Esophagus muscularis mucosa (tissue), 4 donors: ENCODE data around the gene PGP. TPM values are rescaled to one million over a fixed set of nuclear protein-coding genes. Genes with fewer than 3 reads are reported as not detected.

Source experiments
- DNase-seq: peaks from one replicate; pipeline ENCODE4 v3.0.0-alpha.2; 2017; ENCODE audit errors: extremely low spot score
- H3K27ac ChIP-seq, 4 donors: fragments of 200-600 bp; sonication (generic); replicated peaks in 1 of 4; 1 replicate in 3 of 4; 2 replicates in 1 of 4; pipeline ENCODE4 v1.5.1; 2016 to 2019; ENCODE audit warnings: mild to moderate bottlenecking in 1 of 4
- H3K27me3 ChIP-seq, 4 donors: fragments of 200-600 bp; sonication (generic); one replicate each; pipeline versions ENCODE4 v1.5.1 to v1.6.0; 2016 to 2019
- H3K36me3 ChIP-seq, 4 donors: fragments of 200-600 bp; sonication (generic); one replicate each; pipeline ENCODE4 v1.5.1; 2016 to 2019
- H3K4me1 ChIP-seq, 4 donors: fragments of 200-600 bp; sonication (generic); one replicate each; pipeline ENCODE4 v1.5.1; 2016 to 2019
- H3K4me3 ChIP-seq, 4 donors: fragments of 200-600 bp; sonication (generic); 1 replicate in 2 of 4; 2 replicates in 2 of 4; pipeline ENCODE4 v1.5.1; 2016 to 2019; ENCODE audit warnings: mild to moderate bottlenecking in 4 of 4, moderate library complexity in 1 of 4
- H3K9me3 ChIP-seq, 4 donors: fragments of 200-600 bp; sonication (generic); 1 replicate in 3 of 4; 2 replicates in 1 of 4; pipeline ENCODE4 v1.5.1; 2016 to 2019
- CTCF ChIP-seq, 3 experiments: fragments of 200-600 bp in 2 of 3; fragments of 450-650 bp in 1 of 3; sonication (generic) in 2 of 3; IDR thresholded peaks; one replicate each; pipeline ENCODE4 v1.5.1; 2017 to 2019; ENCODE audit warnings: antibody characterized with exemption in 3 of 3, mild to moderate bottlenecking in 2 of 3, moderate library complexity in 1 of 3
- EP300 ChIP-seq: sonication (generic); formaldehyde crosslinking; IDR thresholded peaks from one replicate; pipeline ENCODE4 v1.6.1; 2017; ENCODE audit warnings: antibody characterized with exemption
- POLR2A ChIP-seq: fragments of 450-650 bp; IDR thresholded peaks from one replicate; pipeline ENCODE4 v1.6.1; 2017; ENCODE audit warnings: antibody characterized with exemption, moderate library complexity, mild to moderate bottlenecking, low read depth
- POLR2AphosphoS5 ChIP-seq, 2 donors: sonication (generic); formaldehyde crosslinking; IDR thresholded peaks; one replicate each; pipeline ENCODE4 v1.6.1; 2017; ENCODE audit warnings: antibody characterized with exemption in 2 of 2
- WGBS: methylation state at CpG from one replicate; pipeline ENCODE4 v1.1.5; 2018; 5-methylcytosine and 5-hydroxymethylcytosine counted together
- intact Hi-C: fragments of 100-400 bp; cut with DNase I; formaldehyde crosslinking; loops from one replicate; pipeline ENCODE4 v1.15.1; 2023
- total RNA-seq, 4 donors: library from RNA; depleted of rRNA; stranded (reverse); fragments of >200 nt; gene quantifications; one replicate each; pipeline versions ENCODE4 v1.1.0 to v1.2.1, GENCODE V29; 2016

Gene PGP
- total RNA-seq, 4 donors from 2014 or later: 8.9 to 20.0 (median 13.7) TPM

DNA sequence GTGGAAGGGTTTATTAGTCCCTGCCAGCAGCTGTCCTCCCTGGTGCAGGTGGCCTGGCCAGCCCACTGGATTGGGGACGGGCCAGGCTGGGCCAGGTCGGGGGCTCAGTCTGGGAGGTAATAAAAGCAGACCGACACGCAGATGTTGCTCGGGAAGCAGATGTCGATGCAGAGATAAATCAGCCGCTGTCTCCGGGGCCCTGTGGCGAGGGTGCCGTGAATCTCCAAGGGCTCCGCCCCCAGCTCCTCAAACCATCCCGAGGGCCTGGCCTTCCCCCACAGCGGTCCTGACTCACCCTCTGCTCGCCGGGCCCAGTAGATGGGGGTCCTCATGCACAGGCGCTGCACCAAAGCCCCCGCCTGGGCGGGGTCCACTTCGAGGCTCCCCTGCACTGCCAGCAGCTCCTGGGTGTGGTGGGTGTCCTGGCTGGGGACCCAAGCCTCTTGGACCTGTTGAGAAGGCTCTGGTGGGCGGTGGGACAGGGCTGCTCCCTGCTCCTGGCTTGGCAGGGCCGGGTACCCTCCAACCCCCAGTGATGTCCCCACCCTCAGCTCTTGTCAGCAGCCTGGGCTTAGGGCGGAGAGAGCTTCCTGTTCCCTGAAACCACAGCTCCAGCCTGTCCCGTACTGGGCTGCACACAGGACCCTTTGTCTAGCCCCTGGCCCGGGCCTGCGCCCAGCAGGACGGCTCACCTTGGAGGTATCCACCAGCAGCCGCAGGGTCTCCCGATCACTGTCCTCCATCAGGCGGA is 5.2 kb downstream of the PGP start:
- Histone ChIP-seq H3K4me1 (peaks cover 40 to 56% (median 50%) of the 10 kb centered on the region in 4 donors), H3K36me3 (peaks cover 20 to 49% (median 45%) of the 10 kb centered on the region in 4 donors), H3K9me3 (no peaks in the 10 kb centered on the region), H3K27me3 (no peaks in the 10 kb centered on the region), H3K4me3 (no peak overlapping the region), H3K27ac (no peak overlapping the region)
- DNase-seq: no peak
- TF ChIP-seq POLR2A (no peak), CTCF (IDR thresholded peaks at IDR 0.05) (no peak), POLR2AphosphoS5 (IDR thresholded peaks at IDR 0.05) (no peak), EP300 (no peak)
- intact Hi-C loops: loop anchor here (5.0 kb wide), 1 partner anchor 47 kb away; no protein-coding TSS in a partner anchor
- WGBS: 85% methylated on average over 8 of the region's 29 CpGs

DNA sequence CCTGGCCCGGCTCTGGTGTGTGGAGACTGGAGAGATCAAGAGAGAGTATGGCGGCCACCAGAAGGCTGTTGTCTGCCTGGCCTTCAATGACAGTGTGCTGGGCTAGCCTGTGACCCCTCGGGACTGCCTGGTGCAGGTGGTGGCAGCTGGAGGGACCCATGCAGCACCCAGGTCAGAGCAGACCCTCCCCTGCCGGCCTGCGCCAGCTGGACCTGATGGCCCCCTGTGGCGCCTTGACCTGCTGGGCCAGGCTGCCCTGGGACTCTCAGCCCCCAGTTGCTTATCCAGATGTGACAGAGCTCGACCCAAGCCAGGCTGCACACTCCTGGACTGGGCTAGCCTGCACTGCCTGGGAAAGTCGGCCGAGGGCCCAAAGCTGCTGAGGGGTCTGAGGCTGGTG is 5.9 kb downstream of the PGP start:
- intact Hi-C loops: no loop called here
- Histone ChIP-seq H3K27ac (no peak overlapping the region), H3K9me3 (no peaks in the 10 kb centered on the region), H3K4me3 (no peak overlapping the region), H3K4me1 (peaks cover 38 to 50% (median 44%) of the 10 kb centered on the region in 4 donors), H3K36me3 (peaks cover 20 to 49% (median 45%) of the 10 kb centered on the region in 4 donors), H3K27me3 (no peaks in the 10 kb centered on the region)
- no peak for TF ChIP-seq POLR2AphosphoS5 (IDR thresholded peaks at IDR 0.05)
- TF ChIP-seq CTCF (IDR thresholded peaks at IDR 0.05): no peak
- TF ChIP-seq POLR2A: no peak
- no peak for TF ChIP-seq EP300
- DNase-seq: no peak
- 80% methylated on average over 3 of the region's 9 CpGs for WGBS

GRCh38 chr16:2208308-2208707 is 6.3 kb downstream of the PGP start:
- H3K9me3 ChIP-seq: no peaks in the 10 kb centered on the region
- DNase-seq: no peak
- intact Hi-C loops: no loop called here
- no peaks in the 10 kb centered on the region for H3K27me3 ChIP-seq
- H3K4me3 ChIP-seq: no peak overlapping the region
- H3K4me1 ChIP-seq: peaks cover 33 to 46% (median 39%) of the 10 kb centered on the region in 4 donors
- no peak overlapping the region for H3K27ac ChIP-seq
- peaks cover 20 to 49% (median 45%) of the 10 kb centered on the region in 4 donors for H3K36me3 ChIP-seq
- 81% methylated on average over 20 of the region's 23 CpGs for WGBS
- no peak for TF ChIP-seq POLR2AphosphoS5 (IDR thresholded peaks at IDR 0.05)
- no peak for TF ChIP-seq EP300
- no peak for TF ChIP-seq POLR2A
- TF ChIP-seq CTCF (IDR thresholded peaks at IDR 0.05): no peak

- no peak for DNase-seq
- Histone ChIP-seq H3K27ac (no peak overlapping the region), H3K4me1 (peaks cover 29 to 41% (median 35%) of the 10 kb centered on the region in 4 donors), H3K36me3 (peaks cover 20 to 49% (median 45%) of the 10 kb centered on the region in 4 donors), H3K27me3 (no peaks in the 10 kb centered on the region), H3K4me3 (no peak overlapping the region), H3K9me3 (no peaks in the 10 kb centered on the region)
- WGBS: 80% methylated on average over 7 of the region's 9 CpGs
- no peak for TF ChIP-seq EP300
- TF ChIP-seq POLR2A: no peak
- no peak for TF ChIP-seq CTCF (IDR thresholded peaks at IDR 0.05)
- intact Hi-C loops: no loop called here
Measured at GRCh38 chr16:2207872-2208271, 6.8 kb downstream of the PGP start.
